NCI-H526 treated with DMSO at 0.1 percent for 48 hours (cell line): ENCODE data around the gene RPUSD2.

Source experiments
- DNase-seq: peaks from one replicate; lab custom pipeline; 2025; lab: John Stamatoyannopoulos, UW

Gene RPUSD2, protein sequence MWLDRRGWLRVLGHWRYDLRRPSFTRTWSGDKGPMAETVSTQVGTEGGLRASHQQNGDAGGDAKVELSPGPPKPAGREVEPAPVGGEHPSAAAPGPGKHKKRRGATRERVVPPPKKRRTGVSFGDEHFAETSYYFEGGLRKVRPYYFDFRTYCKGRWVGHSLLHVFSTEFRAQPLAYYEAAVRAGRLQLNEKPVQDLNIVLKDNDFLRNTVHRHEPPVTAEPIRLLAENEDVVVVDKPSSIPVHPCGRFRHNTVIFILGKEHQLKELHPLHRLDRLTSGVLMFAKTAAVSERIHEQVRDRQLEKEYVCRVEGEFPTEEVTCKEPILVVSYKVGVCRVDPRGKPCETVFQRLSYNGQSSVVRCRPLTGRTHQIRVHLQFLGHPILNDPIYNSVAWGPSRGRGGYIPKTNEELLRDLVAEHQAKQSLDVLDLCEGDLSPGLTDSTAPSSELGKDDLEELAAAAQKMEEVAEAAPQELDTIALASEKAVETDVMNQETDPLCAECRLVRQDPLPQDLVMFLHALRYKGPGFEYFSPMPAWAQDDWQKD

DNA sequence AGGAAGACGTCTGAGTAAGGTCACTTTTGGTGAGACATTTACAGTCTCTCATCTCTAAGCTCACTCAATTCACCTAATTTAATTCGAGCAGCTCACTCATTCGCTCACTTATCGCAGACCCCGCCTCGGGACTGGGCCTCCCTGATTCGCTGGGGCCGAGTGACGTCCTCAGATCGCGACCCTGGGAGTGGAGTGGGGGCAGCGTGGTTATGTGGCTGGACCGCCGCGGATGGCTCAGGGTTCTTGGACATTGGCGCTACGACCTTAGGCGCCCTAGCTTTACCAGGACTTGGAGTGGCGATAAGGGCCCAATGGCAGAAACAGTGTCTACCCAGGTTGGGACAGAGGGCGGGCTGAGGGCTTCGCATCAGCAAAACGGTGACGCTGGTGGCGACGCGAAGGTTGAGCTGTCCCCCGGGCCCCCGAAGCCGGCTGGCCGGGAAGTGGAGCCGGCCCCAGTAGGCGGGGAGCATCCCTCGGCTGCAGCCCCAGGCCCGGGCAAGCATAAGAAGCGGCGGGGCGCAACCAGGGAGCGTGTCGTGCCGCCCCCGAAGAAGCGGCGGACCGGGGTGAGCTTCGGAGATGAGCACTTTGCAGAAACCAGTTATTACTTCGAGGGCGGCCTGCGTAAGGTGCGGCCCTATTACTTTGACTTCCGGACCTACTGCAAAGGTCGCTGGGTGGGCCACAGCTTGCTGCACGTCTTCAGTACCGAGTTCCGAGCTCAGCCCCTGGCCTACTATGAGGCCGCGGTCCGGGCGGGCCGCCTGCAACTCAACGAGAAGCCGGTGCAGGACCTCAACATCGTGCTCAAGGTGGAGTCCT lies at the start of gene RPUSD2:
Gene RPUSD2 (plus strand): TSS at position 171 of the 825 bp plus-strand sequence. CDS start 39 bp downstream, at position 210.
- DNase-seq, result peak; percentile 73

DNA sequence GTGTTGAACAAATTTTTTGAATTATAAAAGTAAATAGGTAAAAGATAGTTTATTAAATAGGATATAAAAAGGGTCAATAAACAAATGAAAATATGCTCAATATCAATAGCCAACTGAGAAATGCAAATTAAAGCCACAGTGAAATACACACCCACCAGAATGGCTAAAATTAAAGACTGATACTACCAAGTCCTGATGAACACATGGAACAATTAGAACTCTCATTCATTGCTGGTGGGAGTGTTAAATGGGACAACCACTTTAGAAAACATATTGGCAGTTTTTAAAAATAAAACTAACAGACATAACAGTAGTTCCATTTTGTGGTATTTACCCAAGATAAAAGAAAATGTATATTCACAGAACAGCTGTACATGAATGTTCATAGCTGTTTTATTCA lies 45.5 kb upstream of the RPUSD2 start:
- DNase-seq, result no peak

DNA sequence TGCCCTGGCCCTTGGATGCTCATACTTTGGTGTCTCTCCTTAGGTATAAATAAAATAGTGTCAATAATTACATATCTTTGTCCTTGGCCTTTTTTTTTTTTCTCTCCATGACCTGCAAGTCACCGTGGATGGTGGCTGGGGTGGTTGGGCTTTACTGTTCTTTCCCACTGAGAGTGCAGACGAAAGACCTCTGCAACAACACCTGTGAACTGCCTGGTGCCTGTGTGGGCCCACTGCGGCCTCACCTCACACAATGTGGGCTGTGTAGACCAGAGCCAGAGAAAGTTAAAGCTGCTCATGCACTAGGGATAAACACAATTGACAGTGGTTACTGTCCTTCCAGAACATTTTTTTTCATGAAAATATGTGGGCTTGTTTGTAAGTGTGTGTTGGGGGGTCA lies 43.2 kb upstream of the RPUSD2 start:
- DNase-seq, result no peak

DNA sequence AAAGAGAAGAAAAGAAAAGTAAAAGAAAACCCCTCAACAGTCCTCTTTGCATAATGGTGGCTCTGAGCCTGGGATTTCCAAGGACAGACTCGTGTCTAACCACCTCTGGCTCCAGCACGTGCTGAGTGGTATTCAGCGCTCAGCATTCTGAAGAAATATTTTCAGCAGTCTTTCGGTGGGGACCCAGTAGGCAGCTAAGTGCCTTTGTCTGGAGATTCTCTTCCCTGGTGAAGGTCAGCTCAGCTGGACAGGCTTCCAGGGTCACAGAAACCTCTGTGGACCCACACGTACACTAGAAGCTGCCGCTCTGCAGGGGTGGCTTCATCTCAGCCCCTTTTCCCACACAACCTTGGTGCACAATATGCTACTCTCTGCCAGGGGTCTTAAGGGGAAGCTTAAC lies 40.3 kb upstream of the RPUSD2 start:
- DNase-seq, result no peak

DNA sequence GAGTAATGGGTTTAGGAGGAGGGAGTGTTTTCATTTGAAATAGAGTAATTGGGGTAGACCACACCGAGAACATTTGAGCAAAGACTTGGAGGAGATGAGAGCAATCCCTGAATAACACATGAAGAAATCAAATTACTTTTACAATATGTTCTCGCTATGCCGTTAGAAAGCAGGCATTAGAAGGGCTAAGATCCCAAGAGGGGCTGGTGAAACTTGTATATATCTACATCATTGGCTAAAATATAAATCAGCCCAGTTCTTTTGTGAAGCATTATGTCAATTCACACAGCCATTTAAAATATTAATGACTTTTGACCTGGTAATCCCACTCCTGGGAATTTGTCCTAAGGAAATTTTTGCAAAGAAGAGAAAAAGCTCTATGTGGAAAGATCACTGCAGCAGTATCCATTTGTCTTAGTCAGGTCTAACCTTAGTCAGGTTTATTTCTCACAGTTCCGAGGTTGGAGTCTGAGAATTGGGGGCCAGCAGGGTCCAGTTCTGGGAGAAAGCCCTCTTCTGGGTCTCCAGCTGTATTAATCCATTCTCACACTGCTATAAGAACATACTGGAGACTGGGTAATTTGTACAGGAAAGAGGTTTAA lies 35.2 kb upstream of the RPUSD2 start:
- DNase-seq, result no peak

DNA sequence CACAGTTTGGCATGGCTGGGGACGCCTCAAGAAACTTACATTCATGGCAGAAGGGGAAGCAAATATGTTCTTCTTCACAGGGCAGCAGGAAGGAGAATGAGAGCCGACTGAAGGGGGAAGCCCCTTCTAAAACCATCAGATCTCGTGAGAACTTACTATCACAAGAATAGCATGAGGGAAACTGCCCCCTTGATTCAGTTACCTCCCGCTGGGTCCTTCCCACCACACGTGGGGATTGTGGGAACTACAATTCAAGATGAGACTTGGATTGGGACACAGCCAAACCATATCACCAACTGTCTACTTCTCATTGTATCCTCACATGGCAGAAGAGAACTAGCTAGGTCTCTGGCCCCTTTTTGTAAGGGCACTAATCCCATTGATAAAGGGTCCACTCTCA lies 34.7 kb upstream of the RPUSD2 start:
- no peak for DNase-seq

DNA sequence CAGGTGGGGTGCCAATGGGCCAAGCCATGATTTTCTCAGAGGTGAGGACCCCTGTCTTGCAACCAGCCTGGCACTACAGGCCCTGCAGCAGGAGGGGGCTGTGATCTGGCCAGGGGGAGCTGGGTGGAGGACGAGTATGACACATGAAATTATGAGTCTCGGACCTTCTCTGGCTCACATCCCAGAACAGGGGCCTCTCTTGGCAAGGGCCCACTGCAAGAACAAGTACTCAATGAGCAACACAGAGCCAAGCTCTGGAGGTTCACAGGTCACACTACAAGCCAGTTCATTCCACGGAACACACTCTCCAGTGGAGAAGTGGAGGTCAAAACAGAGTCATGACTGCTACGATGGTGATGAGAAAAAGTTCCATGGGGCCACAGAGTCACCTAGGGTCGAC lies 32.6 kb upstream of the RPUSD2 start:
- DNase-seq, result no peak

DNA sequence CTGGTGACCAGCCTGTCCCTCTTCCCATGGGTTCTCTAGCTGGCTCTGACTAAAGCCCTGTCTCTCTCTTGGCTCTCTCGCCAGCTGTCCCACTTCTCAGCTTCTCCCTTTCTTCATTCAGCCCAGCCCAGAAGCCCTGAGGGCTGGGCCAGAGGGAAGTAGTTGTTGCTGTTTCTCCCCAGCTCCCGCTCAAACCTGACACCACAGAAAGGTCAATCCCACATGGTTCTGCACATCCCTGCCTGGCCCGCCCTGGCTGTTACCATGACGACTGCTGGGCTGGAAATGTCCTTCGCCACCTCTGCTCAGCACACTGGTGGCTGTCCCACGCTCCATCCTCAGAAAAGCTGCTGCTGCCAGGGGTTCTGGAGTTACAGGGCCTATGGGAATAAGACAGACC lies 30.1 kb upstream of the RPUSD2 start:
- DNase-seq, result no peak

DNA sequence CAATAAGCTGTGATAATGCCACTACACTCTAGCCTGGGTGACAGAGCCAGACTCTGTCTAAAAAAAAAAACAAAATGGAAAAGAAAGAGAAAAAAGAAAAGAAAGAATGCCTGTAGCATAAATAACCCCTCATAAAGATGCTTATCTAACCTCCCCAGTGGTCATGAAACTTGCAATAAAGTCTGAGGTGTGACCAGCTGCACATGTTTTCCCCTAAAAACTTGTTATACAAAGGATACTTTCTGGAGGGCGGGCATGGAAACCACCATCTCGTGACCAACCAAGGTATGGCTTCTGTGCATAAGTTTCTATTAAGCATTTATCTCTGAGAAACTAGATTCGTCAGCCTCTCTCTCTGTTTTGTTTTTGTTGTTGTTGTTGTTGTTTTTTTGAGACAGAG lies 26.0 kb upstream of the RPUSD2 start:
- no peak for DNase-seq

DNA sequence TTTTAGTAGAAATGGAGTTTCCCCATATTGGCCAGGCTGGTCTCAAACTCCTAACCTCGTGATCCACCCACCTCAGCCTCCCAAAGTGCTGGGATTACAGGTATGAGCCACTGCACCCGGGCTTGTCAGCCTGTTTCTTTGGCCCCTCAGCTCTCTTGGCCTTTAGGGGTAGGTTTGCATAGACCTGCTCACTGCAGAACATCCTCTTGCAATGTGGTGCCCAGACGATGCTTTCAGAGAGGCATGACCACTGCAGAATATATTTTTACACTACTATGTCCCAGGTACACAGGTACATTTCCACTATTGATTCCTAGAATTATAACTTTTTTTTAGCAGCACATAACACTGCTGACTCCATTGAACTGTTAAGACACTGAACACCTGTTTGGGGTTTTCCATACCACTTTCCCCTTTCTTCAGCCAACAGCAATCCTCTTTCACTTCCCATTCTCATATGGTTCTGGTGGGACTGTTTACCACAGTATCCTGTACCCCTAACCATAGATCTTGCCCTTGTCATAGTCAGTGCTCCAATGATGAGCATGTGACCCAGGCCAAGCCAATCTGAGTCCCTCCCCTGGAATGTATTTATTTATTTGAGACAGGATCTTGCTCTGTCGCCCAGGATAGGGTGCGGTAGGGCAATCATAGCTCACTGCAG lies 25.3 kb upstream of the RPUSD2 start:
- DNase-seq, result no peak

DNA sequence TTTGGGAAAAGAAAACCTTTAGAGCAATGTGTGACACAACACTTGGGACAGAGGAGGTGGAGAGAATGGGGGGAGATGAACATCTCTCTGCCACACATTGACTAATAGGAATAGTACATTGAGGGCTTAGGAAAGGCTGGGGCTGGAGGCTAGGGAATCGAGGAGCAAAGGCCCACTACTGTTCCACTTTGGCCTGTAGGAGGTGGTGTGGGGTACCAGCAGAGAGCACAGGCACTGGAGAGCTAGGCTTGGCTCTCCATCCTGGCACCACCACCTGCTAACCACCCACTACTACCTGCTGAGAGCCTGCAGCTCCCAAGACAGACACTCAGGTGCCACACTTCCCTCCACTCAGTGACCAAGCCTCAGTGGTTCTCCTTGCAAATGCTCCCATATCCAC lies 23.6 kb upstream of the RPUSD2 start:
- no peak for DNase-seq

DNA sequence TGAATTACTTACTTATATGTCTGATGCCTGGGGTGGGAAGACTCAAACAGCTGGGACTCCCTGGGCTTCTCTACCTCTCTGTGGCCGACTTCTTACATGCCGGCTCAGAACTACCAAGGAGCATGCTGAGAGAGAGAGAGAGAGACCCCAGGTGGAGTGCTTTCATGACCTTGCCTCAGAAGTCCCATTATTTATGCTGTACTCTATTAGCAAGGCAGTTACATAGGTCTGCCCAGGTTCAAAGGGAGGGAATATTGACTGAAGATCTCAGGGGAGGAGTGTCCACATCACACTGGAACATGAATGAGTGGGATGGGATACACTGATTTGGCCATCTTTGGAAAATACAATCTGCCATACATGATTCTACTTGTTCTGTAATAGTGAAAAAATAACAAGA lies 20.5 kb upstream of the RPUSD2 start:
- no peak for DNase-seq

DNA sequence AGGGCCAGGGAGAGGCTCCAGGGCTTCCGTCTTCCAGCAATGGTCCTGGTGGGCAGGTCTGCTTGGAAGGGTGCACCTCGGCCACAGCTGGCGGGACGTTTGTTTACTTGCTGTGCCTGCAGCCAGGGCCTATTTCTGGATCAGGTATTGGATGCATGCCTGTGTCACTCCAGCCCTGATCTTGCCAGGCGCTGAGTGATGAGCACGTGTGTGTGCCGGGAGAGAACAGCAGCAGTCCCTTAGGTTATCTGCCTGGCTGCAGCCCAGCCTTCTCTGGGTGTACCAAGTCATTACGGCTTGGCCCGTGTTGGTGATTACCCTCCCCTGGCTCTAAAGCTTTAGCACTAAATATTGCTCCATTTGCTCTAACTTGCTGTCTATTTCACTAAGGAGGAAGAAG lies 19.2 kb upstream of the RPUSD2 start:
- DNase-seq, result no peak

DNA sequence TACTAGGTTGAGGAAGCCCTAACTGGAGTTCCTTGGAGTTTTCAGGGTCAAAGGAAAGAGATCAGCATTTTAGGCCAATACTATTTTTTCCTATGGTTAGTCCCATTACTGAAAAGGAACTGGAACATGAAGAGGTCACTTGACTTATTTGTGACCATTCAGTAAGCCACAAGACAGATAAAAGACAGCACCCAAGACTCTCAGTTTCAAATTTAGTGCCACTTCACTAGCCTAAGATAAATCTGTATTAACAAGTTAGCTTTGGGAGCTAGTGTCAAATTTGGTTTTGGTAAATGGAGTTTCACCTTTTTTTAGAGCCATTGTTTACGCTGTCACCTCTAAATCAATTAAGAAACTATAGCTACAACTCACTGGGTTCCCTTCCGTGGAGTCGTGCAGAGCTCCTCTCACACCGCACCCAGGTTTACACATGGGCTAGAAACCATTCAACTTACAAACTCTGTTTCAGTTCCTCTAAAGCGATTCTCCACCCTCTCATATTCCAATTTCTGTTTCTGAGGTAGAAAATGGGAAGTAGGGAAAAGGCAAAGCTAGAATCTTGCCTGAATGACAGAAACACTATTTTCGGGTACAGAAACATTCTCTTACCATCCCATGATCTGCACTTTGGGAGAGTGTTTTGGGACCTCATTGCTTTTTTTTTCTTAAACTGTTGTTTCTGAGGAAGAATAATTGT lies 18.6 kb upstream of the RPUSD2 start:
- DNase-seq, result no peak

DNA sequence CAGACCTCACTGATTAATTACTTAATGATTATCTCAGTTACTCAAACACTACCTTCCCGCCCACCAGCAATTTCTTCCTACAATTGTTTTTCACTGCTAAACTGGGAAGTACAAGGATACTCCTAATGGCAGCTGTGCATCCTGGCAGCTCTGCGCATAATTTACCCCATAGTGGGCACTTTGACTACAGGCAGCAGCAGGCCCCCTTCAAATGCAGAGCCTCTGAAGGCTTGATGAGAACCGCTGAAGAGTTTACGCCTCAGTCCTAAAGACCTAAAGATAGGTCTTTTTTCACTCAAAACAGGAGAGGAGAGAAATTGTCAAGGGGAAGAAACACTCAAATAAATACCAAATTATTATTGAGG lies 15.0 kb upstream of the RPUSD2 start:
- DNase-seq, result no peak

DNA sequence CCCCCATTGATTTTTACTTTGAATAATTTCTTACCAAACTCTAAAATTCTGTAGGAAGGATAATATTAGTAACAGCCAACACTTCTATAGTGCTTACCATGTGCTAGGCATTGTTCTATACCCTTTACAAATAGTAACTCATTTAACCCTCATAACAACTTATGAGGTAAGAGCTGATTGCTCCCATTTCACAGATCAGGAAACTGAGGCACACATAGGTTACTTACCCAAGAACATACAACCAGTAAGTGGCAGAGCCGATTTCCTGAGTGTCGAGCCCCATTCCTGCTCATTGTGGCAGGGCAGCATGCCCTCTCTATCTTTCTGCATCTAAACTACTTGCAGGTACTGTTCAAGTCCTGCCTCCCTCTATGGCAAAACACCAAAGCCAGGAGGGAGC lies 13.2 kb upstream of the RPUSD2 start:
- no peak for DNase-seq

DNA sequence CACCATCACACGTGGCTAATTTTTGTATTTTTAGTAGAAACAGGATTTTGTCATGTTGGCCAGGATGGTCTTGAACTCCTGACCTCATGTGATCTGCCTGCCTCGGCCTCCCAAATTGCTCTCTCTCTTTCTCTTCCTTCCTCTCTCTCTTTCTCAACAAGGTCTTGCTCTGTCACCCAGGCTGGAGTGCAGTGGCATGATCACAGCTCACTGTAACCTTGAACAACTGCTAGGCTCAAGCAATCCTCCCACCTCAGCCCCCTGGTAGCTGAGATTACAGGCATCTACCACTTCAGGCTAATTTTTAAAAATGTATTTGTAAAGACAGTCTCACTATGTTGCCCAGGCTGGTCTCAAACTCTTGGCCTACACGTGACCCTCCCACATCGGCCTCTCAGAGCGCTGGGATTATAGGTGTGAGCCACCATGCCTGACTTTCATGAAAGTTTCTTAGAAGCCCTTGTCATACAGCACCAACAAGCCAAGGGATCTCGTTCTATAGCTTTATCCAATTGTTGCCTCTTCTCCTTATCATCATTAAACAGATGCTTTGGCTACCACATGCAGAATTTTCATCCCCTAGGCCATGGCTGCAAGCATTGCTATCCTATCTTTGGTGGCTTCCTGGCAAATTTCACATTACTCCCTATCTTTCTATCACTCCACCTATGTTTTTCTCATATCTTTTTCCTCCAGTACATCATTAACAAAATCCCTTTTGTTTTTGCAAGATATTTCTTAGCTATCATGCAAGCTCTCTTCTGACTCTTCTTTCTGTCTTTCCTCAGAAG lies 10.0 kb upstream of the RPUSD2 start:
- no peak for DNase-seq

DNA sequence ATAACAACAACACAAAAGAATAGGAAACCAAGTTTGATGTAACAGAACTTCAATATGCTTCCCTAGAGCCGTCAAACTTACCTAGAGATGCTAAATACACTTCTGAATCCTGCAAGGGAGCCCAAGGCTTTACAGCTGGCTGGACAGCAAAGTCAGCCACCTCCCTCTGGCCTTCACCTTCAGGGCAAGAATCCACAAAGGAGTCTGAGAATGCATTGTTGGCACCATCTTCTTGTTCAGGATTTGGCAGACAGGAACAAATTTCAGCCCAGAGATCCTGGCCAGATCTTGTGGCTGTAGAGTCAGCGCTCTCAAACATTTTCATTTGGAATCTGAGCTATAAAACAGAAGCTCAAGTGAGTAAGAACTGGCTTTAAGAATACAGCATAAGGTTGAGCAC lies 6.4 kb upstream of the RPUSD2 start:
- no peak for DNase-seq

DNA sequence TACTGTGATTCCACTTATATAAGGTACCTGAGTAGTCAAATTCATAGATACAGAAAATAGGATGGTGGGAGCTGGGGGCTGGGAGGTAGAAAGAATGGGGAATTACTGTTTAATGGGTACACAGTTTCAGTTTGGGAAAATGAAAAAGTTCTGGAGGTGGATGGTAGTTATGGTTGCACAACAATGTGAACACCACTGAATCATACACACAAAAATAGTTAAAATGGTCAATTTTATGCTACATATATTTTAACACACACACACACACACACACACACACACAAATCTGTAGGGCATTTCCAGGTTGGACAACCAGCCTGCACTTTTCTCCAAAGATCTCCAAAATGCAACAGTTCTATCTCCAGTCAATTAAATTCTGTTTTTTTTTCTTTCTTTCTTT lies 5.7 kb upstream of the RPUSD2 start:
- DNase-seq, result no peak

DNA sequence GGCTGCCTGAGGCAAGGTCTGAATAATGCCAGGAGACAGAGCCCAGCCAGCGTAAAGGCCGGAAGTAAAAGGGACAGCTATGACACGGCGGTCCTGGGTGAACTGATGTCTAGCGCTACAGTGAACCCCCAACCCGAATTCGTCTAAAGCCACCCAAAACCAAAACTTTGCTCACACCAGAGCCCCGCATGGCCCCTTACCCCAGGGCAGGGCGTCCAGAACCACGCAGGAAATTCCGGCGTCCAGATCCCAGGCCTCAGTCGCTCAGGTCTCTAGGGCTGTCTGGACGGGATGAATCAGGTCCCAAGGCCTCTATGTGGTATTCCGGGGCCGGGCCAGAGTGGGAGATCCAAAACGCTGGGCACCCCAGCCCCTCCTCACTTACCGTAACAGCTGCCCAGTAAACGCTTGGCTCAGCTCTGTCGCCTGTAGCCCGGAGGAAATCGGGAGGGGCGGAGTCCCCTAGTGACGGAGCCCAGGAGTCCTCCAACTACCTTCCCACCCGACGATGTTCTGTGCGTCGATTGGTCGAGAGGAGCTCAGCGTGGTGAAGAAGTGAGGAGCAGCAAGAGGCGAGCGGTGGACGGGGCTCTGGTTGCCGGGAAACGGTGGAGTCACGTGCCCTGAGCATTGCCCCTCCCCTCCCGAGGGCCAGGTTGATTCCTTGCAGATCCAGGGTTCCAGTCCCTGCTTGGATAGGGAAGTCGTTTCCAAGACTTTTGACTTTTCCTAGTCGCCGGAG lies 4.3 kb upstream of the RPUSD2 start, which contains the start of gene CCDC32:
Gene CCDC32 (minus strand): TSS at position 452 of the 742 bp plus-strand sequence. CDS start 2,027 bp downstream, outside the sequence.
- peak; percentile 98 for DNase-seq
